ENCODE results near the gene RASD1. TPM values are rescaled to one million over a fixed set of nuclear protein-coding genes. Genes with fewer than 3 reads are reported as not detected.
A peak's percentile ranks its signal among the peaks of the same experiment; 100 is the strongest.

The RASD1 gene
- 0.30 TPM for total RNA-seq (2021; ENCODE audit: unreplicated experiment)
- polyA plus RNA-seq (2012): 0.22 and 0.32 TPM in 2 replicates
- Bru-seq, nascent RNA: percentile 27 among the genes with signal in this experiment
- percentile 35 among the genes with signal in this experiment for BruChase-seq, experiment 1, labeled RNA remaining after a 6-hour chase
- BruChase-seq, experiment 2, labeled RNA remaining after a 2-hour chase: percentile 16 among the genes with signal in this experiment
- long read RNA-seq, partial matches to known transcripts: 0 of 1 reads
- long read RNA-seq, other reads (novel, unspliced or antisense): 0 of 1 reads

DNA sequence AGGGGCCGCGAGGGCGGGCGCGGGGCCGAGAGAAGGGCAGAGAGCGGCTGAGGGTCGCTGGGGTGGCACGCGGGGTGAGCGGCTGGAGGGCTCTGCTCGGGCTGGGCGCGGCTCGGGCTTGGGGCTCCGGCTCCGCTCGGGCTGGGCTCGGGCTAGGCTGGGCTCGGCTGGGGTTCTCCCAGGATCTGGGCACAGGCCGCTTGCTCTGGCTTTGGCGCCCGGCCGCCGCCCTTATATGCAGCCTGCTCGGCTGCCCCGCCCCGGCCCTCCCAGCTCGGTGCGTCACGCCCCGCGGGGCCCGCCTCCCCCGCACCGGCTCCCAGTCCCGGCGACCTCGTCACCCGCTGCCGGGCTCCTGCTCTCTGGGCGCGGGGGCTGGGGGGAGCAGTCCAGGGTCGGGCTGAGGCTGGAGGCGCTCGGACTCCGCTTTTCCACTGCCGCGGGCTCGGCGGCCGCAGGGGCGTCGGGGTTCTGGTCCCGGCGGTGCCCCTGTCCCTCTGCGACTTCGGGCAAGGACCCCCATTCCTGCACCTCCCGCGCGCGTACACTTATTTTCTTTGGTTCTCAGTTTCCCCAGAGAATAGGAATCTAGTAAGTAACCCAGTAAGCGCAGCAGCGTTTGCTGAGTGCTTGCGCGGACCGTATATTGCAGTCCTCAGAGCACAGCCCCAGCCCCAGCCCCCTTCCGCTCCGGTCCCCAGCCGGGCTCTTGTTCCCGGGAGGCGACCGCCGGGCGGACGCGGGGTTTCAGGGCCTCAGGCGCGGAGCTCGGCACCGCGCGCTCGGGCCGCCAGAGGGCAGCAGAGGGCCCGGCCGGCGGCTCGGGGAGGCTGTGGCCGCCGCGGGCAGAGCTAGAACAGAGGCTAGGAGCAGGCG, at the start of gene RASD1:
RASD1 (minus strand) TSS at position 207 of the 876 bp plus-strand sequence. CDS start 214 bp downstream, outside the sequence.
- intact Hi-C loops (cut with micrococcal nuclease): loop anchor here (1.0 kb wide), 3 partner anchors 74 to 145 kb away; no protein-coding TSS in a partner anchor
- ChIA-PET CTCF (interaction anchor here (0.6 to 2.5 kb wide), 31 partner anchors 9 to 537 kb away, joined by 3 to 31 read pairs (median 4); no protein-coding TSS in a partner anchor), POLR2A (interaction anchor here (0.7 to 0.8 kb wide), 2 partner anchors 15 to 109 kb away, joined by 3 read pairs; no protein-coding TSS in a partner anchor), RAD21 (ENCODE audit: low non-redundant PET in 1 of 2, low total read pairs in 2 of 2, uncharacterized antibody in 2 of 2, unreplicated experiment in 2 of 2) (interaction anchor here (0.5 to 1.6 kb wide), 6 partner anchors 72 to 537 kb away, joined by 3 to 9 read pairs (median 5); no protein-coding TSS in a partner anchor)
- H3K9me2 ChIP-seq (ENCODE audit: insufficient read depth): no peaks in the 10 kb centered on the region
- no peaks in the 10 kb centered on the region; a peak in 1 of 4 replicates for H3K36me3 ChIP-seq (ENCODE audit: control insufficient read depth in 1 of 2, insufficient read depth in 2 of 2, low read length in 2 of 2)
- no peaks in the 10 kb centered on the region for H3K9me3 ChIP-seq (ENCODE audit: control insufficient read depth in 1 of 2, insufficient read depth in 1 of 2, low read depth in 1 of 2, low read length in 2 of 2)
- no TSS peak for BruUV-seq (replicated peaks)
- peak within 1 kb of the TSS; percentile 50 for H3K9ac ChIP-seq (ENCODE audit: low read length)
- DNase-seq (ENCODE audit: low read depth, low spot score) (no peak), ATAC-seq (peak; percentile 92)
- H3K27ac ChIP-seq (ENCODE audit: low read depth, low read length): no peak within 1 kb of the TSS; the same call in 1 of the 2 replicates
- peaks cover 0 to 15% of the 10 kb centered on the region in 2 experiments; a peak in 2 of 4 replicates for H3K4me1 ChIP-seq (ENCODE audit: control insufficient read depth in 1 of 2, insufficient read depth in 2 of 2, low read length in 2 of 2)
- no peaks in the 10 kb centered on the region for H3K79me2 ChIP-seq (ENCODE audit: insufficient read depth, low read length)
- H4K20me1 ChIP-seq (ENCODE audit: insufficient read depth): no peaks in the 10 kb centered on the region
- H3K4me2 ChIP-seq (ENCODE audit: low read length): peak within 1 kb of the TSS; percentile 75
- H3K4me3 ChIP-seq (replicated peaks in 1 of 2; ENCODE audit: low read depth in 1 of 2, low read length in 2 of 2): peak within 1 kb of the TSS; percentile 45 to 52
- no peak within 1 kb of the TSS for H2AFZ ChIP-seq (ENCODE audit: low read depth, low read length, poor library complexity, severe bottlenecking)
- no peaks in the 10 kb centered on the region for H3K27me3 ChIP-seq (ENCODE audit: insufficient read depth, low read length)
- TF ChIP-seq ELF1 (IDR thresholded peaks at IDR 0.05; ENCODE audit: borderline replicate concordance, low read depth) (no peak), REST (IDR thresholded peaks at IDR 0.05; ENCODE audit: low read depth) (no peak), EGR1 (IDR thresholded peaks at IDR 0.05; ENCODE audit: low read depth) (peak; percentile 50), ZBTB33 (IDR thresholded peaks at IDR 0.05; ENCODE audit: extremely low read depth, insufficient replicate concordance, low read length) (no peak), RAD21 (IDR thresholded peaks at IDR 0.05; ENCODE audit: low read depth) (peak; percentile 69), ZFX (IDR thresholded peaks at IDR 0.05) (no peak), YY1 (IDR thresholded peaks at IDR 0.05; ENCODE audit: extremely low read depth, insufficient replicate concordance, low read depth, low read length) (peak; percentile 26), EZH2 (IDR thresholded peaks at IDR 0.05) (no peak)
- TF ChIP-seq, protein P1, sequence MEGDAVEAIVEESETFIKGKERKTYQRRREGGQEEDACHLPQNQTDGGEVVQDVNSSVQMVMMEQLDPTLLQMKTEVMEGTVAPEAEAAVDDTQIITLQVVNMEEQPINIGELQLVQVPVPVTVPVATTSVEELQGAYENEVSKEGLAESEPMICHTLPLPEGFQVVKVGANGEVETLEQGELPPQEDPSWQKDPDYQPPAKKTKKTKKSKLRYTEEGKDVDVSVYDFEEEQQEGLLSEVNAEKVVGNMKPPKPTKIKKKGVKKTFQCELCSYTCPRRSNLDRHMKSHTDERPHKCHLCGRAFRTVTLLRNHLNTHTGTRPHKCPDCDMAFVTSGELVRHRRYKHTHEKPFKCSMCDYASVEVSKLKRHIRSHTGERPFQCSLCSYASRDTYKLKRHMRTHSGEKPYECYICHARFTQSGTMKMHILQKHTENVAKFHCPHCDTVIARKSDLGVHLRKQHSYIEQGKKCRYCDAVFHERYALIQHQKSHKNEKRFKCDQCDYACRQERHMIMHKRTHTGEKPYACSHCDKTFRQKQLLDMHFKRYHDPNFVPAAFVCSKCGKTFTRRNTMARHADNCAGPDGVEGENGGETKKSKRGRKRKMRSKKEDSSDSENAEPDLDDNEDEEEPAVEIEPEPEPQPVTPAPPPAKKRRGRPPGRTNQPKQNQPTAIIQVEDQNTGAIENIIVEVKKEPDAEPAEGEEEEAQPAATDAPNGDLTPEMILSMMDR (IDR thresholded peaks at IDR 0.05 in 2 of 3, conservative IDR thresholded peaks at IDR 0.05 in 1 of 3; ENCODE audit: borderline replicate concordance in 1 of 3, insufficient read depth in 1 of 3, low read depth in 2 of 3, low read length in 2 of 3): peak; percentile 68 to 75 (median 74)
- TF ChIP-seq, protein P2, sequence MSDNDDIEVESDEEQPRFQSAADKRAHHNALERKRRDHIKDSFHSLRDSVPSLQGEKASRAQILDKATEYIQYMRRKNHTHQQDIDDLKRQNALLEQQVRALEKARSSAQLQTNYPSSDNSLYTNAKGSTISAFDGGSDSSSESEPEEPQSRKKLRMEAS (IDR thresholded peaks at IDR 0.05): no peak

Data from HCT116 (cell line).